ENCODE data around the gene CUL1. TPM values are rescaled to one million over a fixed set of nuclear protein-coding genes. Genes with fewer than 3 reads are reported as not detected.

The CUL1 gene
- total RNA-seq, 1 experiment from 2014 or later: 72.3 TPM

DNA sequence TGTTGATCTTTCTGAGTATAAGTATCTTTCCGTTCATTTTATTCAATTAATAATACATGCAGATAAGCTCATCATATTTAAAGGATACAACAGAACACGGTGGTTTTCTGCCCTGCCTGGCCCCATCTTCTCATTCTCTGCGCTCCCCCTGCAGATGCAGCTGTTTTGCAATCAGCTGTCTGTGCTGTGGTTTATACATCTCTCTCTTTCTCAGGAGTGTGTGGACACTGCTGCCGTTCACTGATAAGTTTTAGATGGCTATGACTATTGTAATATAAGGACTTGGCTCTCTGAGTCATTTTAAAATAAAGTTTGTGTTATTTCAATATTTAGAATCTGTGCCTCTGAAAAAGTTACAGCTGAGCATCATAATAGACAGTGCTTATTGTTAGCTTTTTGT, 54.5 kb downstream of the CUL1 start:
- Histone ChIP-seq H3K4me2 (ENCODE audit: insufficient read depth, insufficient read length, low read length) (no peak overlapping the region), H2BK12ac (ENCODE audit: insufficient read length, low read depth, low read length) (no peak overlapping the region), H3T11ph (ENCODE audit: low read length) (no peak overlapping the region), H3K9ac (ENCODE audit: extremely low read depth, insufficient read length, low read length) (no peak overlapping the region), H3K27me3 (ENCODE audit: insufficient read depth, low read length) (no peaks in the 10 kb centered on the region), H3K4ac (ENCODE audit: low read depth, low read length) (no peak overlapping the region), H2AK5ac (ENCODE audit: insufficient read length, low read length) (no peak overlapping the region), H2BK15ac (ENCODE audit: low read depth, low read length) (no peak overlapping the region), H4K5ac (ENCODE audit: insufficient read length, low read depth, low read length) (no peak overlapping the region), H3K79me1 (ENCODE audit: insufficient read depth, low read depth, low read length, poor library complexity, severe bottlenecking) (peaks cover 3% of the 10 kb centered on the region), H3K9me3 (ENCODE audit: control insufficient read depth, low read depth, low read length) (no peaks in the 10 kb centered on the region), H2BK120ac (ENCODE audit: low read depth, low read length, poor library complexity, severe bottlenecking) (no peak overlapping the region), H3K56ac (ENCODE audit: insufficient read length, low read depth, low read length) (no peak overlapping the region), H4K20me1 (ENCODE audit: control insufficient read depth, insufficient read depth, insufficient read length) (no peaks in the 10 kb centered on the region), H3K27ac (ENCODE audit: insufficient read length, low read depth, low read length) (no peak overlapping the region), H3K23ac (ENCODE audit: insufficient read length, low read depth, low read length) (no peak overlapping the region), H2BK5ac (ENCODE audit: insufficient read length, low read length) (no peak overlapping the region), H2BK20ac (ENCODE audit: low read depth, low read length, poor library complexity, severe bottlenecking) (no peak overlapping the region), H3K18ac (ENCODE audit: insufficient read length, low read depth, low read length) (no peak overlapping the region), H3K14ac (ENCODE audit: insufficient read depth, low read length) (no peak overlapping the region), H3K23me2 (ENCODE audit: insufficient read length, low read depth, low read length, poor library complexity, severe bottlenecking) (no peaks in the 10 kb centered on the region), H4K91ac (ENCODE audit: insufficient read length, low read depth, low read length) (no peak overlapping the region), H3K79me2 (ENCODE audit: insufficient read depth, low read length) (peaks cover 3% of the 10 kb centered on the region; the same call in 1 of the 2 replicates), H3K4me1 (ENCODE audit: insufficient read depth, low read length) (no peaks in the 10 kb centered on the region), H2AFZ (ENCODE audit: low read length) (no peak overlapping the region), H4K8ac (replicated peaks; ENCODE audit: insufficient read length, low read depth, low read length) (no peak overlapping the region)
- no CpG with 5 or more reads among the region's 4 CpGs for WGBS (ENCODE audit: extremely low coverage, insufficient read length, low lambda C conversion rate)
- no peak overlapping the region for H3K27ac Mint-ChIP-seq
- TF ChIP-seq, protein P1, sequence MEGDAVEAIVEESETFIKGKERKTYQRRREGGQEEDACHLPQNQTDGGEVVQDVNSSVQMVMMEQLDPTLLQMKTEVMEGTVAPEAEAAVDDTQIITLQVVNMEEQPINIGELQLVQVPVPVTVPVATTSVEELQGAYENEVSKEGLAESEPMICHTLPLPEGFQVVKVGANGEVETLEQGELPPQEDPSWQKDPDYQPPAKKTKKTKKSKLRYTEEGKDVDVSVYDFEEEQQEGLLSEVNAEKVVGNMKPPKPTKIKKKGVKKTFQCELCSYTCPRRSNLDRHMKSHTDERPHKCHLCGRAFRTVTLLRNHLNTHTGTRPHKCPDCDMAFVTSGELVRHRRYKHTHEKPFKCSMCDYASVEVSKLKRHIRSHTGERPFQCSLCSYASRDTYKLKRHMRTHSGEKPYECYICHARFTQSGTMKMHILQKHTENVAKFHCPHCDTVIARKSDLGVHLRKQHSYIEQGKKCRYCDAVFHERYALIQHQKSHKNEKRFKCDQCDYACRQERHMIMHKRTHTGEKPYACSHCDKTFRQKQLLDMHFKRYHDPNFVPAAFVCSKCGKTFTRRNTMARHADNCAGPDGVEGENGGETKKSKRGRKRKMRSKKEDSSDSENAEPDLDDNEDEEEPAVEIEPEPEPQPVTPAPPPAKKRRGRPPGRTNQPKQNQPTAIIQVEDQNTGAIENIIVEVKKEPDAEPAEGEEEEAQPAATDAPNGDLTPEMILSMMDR (conservative IDR thresholded peaks at IDR 0.05): no peak
- no peaks in the 10 kb centered on the region for H3K9me3 Mint-ChIP-seq
- H3K4me3 Mint-ChIP-seq: no peak overlapping the region
- no peak for DNase-seq
- H3K27me3 Mint-ChIP-seq (ENCODE audit: low read depth): no peaks in the 10 kb centered on the region
- H3K4me1 Mint-ChIP-seq: no peaks in the 10 kb centered on the region
- peaks cover 18 to 51% (median 30%) of the 10 kb centered on the region in 3 experiments for H3K36me3 Mint-ChIP-seq (ENCODE audit: insufficient read depth in 1 of 3, low read depth in 3 of 3)
